ENCODE results near the gene ESRRA. TPM values are rescaled to one million over a fixed set of nuclear protein-coding genes. Genes with fewer than 3 reads are reported as not detected.
A peak's percentile ranks its signal among the peaks of the same experiment; 100 is the strongest.

The ESRRA gene
- total RNA-seq, 2 experiments from 2014 or later, result 28.6 to 57.8 TPM

GRCh38 chr11:64267207-64267945 is 37.9 kb upstream of the ESRRA start:
- no peak overlapping the region for H2AFZ ChIP-seq (ENCODE audit: low read length)
- intact Hi-C loops (cut with micrococcal nuclease; ENCODE audit: unreplicated experiment), result no loop called here
- no peaks in the 10 kb centered on the region for H4K20me1 ChIP-seq (ENCODE audit: insufficient read depth, low read length)
- H3K4me1 ChIP-seq (ENCODE audit: insufficient read depth, low read length, poor library complexity, severe bottlenecking), result peaks cover 23% of the 10 kb centered on the region
- H3K79me2 ChIP-seq (ENCODE audit: insufficient read depth, low read depth, low read length), result peaks cover 7% of the 10 kb centered on the region; the same call in 1 of the 2 replicates
- no peaks in the 10 kb centered on the region for H3K9me2 ChIP-seq (ENCODE audit: insufficient read depth, low read length)
- ChIA-PET POLR2A (interaction anchor here (1.1 kb wide), 2 partner anchors 13 to 62 kb away, joined by 3 to 6 read pairs; no protein-coding TSS in a partner anchor), CTCF (ENCODE audit: unreplicated experiment) (no interaction called here)
- TF ChIP-seq EZH2phosphoT487 (IDR thresholded peaks at IDR 0.05; ENCODE audit: borderline replicate concordance, low read depth, low read length) (no peak), CTCF (conservative IDR thresholded peaks at IDR 0.05; ENCODE audit: low read length) (no peak)
- no peak overlapping the region for H3K4me3 ChIP-seq (ENCODE audit: low read depth, low read length, poor library complexity, severe bottlenecking)
- BruUV-seq (replicated peaks), result no TSS peak
- H3K36me3 ChIP-seq (ENCODE audit: insufficient read depth, low read length), result no peaks in the 10 kb centered on the region
- no peak for DNase-seq (ENCODE audit: low spot score)
- no peak overlapping the region; the same call in 1 of the 2 replicates for H3K4me2 ChIP-seq (ENCODE audit: low read length)
- no peaks in the 10 kb centered on the region for H3K9me3 ChIP-seq (ENCODE audit: low read length)
- H3K27ac ChIP-seq (ENCODE audit: low read depth, low read length, poor library complexity, severe bottlenecking), result no peak overlapping the region

- intact Hi-C loops (cut with micrococcal nuclease; ENCODE audit: unreplicated experiment), result no loop called here
- Histone ChIP-seq H3K4me2 (ENCODE audit: low read length) (peak overlapping the region; percentile 74), H3K36me3 (ENCODE audit: insufficient read depth, low read length) (no peaks in the 10 kb centered on the region), H2AFZ (ENCODE audit: low read length) (no peak overlapping the region), H3K9me2 (ENCODE audit: insufficient read depth, low read length) (no peaks in the 10 kb centered on the region), H4K20me1 (ENCODE audit: insufficient read depth, low read length) (no peaks in the 10 kb centered on the region), H3K27ac (ENCODE audit: low read depth, low read length, poor library complexity, severe bottlenecking) (peak overlapping the region; percentile 91), H3K9me3 (ENCODE audit: low read length) (no peaks in the 10 kb centered on the region), H3K4me3 (ENCODE audit: low read depth, low read length, poor library complexity, severe bottlenecking) (peak overlapping the region; percentile 86), H3K4me1 (ENCODE audit: insufficient read depth, low read length, poor library complexity, severe bottlenecking) (peaks cover 27% of the 10 kb centered on the region), H3K79me2 (ENCODE audit: insufficient read depth, low read depth, low read length) (peaks cover 11% of the 10 kb centered on the region; the same call in 1 of the 2 replicates)
- DNase-seq (ENCODE audit: low spot score), result no peak
- POLR2A ChIA-PET, result interaction anchor here (1.1 kb wide), 2 partner anchors 14 to 63 kb away, joined by 3 to 6 read pairs; no protein-coding TSS in a partner anchor
- no peak for TF ChIP-seq EZH2phosphoT487 (IDR thresholded peaks at IDR 0.05; ENCODE audit: borderline replicate concordance, low read depth, low read length)
- TF ChIP-seq CTCF (conservative IDR thresholded peaks at IDR 0.05; ENCODE audit: low read length), result no peak
- CTCF ChIA-PET (ENCODE audit: unreplicated experiment), result interaction anchor here (0.5 to 0.6 kb wide), 2 partner anchors 21 to 591 kb away, joined by 3 to 7 read pairs; no protein-coding TSS in a partner anchor
- no TSS peak for BruUV-seq (replicated peaks)
Observed at GRCh38 chr11:64268025-64268892, 37.1 kb upstream of the ESRRA start.

All from OCI-LY7 (cell line).